Rectal smooth muscle tissue (tissue), 1 donor: Measurements from ENCODE around the gene FGF14.

Experiments used
- H3K27ac ChIP-seq: one replicate; pipeline ENCODE4 v1.7.0; 2013; ENCODE audit warnings: low read depth, low read length, inconsistent platforms
- H3K27me3 ChIP-seq: one replicate; pipeline ENCODE4 v1.7.0; 2013; ENCODE audit warnings: low read length; ENCODE audit not compliant: control insufficient read depth, insufficient read depth
- H3K36me3 ChIP-seq: one replicate; pipeline ENCODE4 v1.7.0; 2013; ENCODE audit warnings: low read length; ENCODE audit not compliant: control insufficient read depth, insufficient read depth
- H3K4me1 ChIP-seq: one replicate; pipeline ENCODE4 v1.7.0; 2013; ENCODE audit warnings: low read length; ENCODE audit not compliant: control insufficient read depth, insufficient read depth
- H3K4me3 ChIP-seq: one replicate; pipeline ENCODE4 v1.7.0; 2013; ENCODE audit warnings: low read length
- H3K9ac ChIP-seq: one replicate; pipeline ENCODE4 v1.7.0; 2013; ENCODE audit warnings: low read length

The FGF14 gene

GRCh38 chr13:102261809-102262208 lies 140.0 kb downstream of the FGF14 start:
- H3K4me3 ChIP-seq: no peak overlapping the region
- H3K9ac ChIP-seq: no peak overlapping the region
- H3K27me3 ChIP-seq: no peaks in the 10 kb centered on the region
- H3K4me1 ChIP-seq: no peaks in the 10 kb centered on the region
- H3K36me3 ChIP-seq: no peaks in the 10 kb centered on the region
- H3K27ac ChIP-seq: no peak overlapping the region

- H3K27me3 ChIP-seq: no peaks in the 10 kb centered on the region
- no peaks in the 10 kb centered on the region for H3K36me3 ChIP-seq
- no peak overlapping the region for H3K9ac ChIP-seq
- H3K4me1 ChIP-seq: no peaks in the 10 kb centered on the region
- no peak overlapping the region for H3K4me3 ChIP-seq
- H3K27ac ChIP-seq: no peak overlapping the region
These were observed 140.5 kb downstream of the FGF14 start for GRCh38 chr13:102261316-102261715.

DNA sequence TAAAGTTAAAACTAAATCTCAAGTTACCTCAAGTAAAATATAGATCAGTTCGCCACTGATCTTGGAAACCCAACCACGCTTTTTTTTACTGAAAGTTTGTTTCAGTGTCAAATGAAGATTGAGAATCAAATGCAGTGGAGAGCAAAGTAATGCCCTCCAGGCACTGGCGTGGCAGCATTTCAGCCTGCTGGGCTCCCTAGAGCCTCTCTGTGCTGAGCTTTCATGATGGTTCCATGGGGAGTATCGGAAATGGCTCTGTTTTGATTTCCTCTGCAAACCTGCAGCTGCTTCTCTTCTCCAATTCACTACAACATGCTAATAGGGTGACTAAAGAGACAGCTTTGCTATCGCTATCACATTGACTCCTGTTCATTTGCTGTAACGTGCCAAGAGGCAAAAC lies 141.6 kb downstream of the FGF14 start:
- no peaks in the 10 kb centered on the region for H3K36me3 ChIP-seq
- H3K4me1 ChIP-seq: no peaks in the 10 kb centered on the region
- no peak overlapping the region for H3K4me3 ChIP-seq
- no peaks in the 10 kb centered on the region for H3K27me3 ChIP-seq
- H3K27ac ChIP-seq: no peak overlapping the region
- H3K9ac ChIP-seq: no peak overlapping the region

GRCh38 chr13:102255409-102255808 lies 146.4 kb downstream of the FGF14 start:
- Histone ChIP-seq H3K27ac (no peak overlapping the region), H3K9ac (no peak overlapping the region), H3K27me3 (no peaks in the 10 kb centered on the region), H3K4me3 (no peak overlapping the region), H3K36me3 (no peaks in the 10 kb centered on the region), H3K4me1 (no peaks in the 10 kb centered on the region)

DNA sequence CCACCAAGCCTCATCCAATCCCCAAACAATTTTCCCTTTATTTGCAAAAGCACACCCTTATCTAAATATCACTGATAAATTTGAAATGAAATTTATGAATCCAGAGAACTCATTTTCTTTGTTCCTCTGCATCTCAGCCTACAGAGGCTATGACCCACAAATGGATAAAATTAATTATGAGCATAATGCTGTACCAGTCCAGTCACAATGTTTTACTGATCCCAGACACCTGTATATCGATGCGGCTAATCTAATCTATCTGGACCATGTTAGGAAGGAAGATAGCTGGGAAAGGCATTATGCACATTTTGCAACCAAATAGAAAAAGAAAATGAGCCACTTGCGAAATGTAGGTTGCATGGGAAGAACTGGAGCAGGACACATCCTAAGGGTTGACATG lies 150.0 kb downstream of the FGF14 start:
- Histone ChIP-seq H3K4me3 (no peak overlapping the region), H3K9ac (no peak overlapping the region), H3K27me3 (no peaks in the 10 kb centered on the region), H3K36me3 (no peaks in the 10 kb centered on the region), H3K27ac (no peak overlapping the region), H3K4me1 (no peaks in the 10 kb centered on the region)

GRCh38 chr13:102250448-102250847 lies 151.4 kb downstream of the FGF14 start:
- Histone ChIP-seq H3K27ac (no peak overlapping the region), H3K27me3 (no peaks in the 10 kb centered on the region), H3K9ac (no peak overlapping the region), H3K4me1 (no peaks in the 10 kb centered on the region), H3K4me3 (no peak overlapping the region), H3K36me3 (no peaks in the 10 kb centered on the region)

DNA sequence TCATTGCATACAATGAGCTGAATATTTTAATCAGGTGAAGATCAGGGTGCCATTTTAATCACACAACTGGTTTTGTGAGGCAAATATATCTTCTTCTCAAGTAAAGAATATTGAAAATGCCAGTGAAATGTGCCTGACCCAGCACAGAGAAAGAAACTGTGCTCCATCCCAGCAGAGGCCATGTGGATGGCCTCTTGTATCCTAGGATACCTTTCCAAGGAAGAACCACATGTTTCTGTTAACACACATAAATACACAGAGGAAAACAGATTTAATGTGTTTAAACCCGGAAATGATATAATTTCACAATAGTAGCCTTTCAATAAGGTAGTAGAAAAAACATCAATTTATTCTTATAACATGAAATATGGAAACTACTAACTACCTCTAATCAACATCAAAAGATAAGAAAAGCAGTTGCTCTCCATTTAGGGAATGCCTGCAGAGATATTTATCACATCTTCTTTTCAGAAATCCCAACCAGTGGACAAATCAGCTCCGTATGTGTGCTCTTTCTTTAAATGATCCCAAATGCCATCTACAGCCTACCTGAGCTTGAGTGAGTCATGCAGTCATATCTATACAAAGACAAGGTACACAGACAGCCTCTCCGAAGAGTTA lies 157.1 kb downstream of the FGF14 start:
- H3K36me3 ChIP-seq: no peaks in the 10 kb centered on the region
- H3K27me3 ChIP-seq: no peaks in the 10 kb centered on the region
- H3K4me3 ChIP-seq: no peak overlapping the region
- H3K27ac ChIP-seq: no peak overlapping the region
- H3K4me1 ChIP-seq: no peaks in the 10 kb centered on the region
- H3K9ac ChIP-seq: no peak overlapping the region

DNA sequence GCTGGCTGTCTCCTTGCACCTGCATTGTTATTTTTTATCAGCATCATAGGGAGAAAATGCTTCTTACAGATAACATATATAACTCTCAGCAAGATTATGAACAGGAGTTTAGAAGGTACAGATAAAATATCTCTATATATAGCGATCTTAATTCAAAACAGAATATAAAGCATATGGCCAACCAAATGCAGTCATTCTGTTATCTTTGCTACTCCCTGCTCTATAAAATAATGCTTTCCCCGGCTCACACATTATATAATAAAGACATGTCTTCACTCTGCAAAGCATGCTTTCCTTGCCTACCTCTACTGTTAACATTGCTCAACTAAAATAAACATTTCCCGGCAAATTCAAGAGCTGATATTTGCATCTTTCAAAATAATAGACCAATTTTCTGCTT lies 161.7 kb downstream of the FGF14 start:
- H3K36me3 ChIP-seq: no peaks in the 10 kb centered on the region
- H3K27ac ChIP-seq: no peak overlapping the region
- no peak overlapping the region for H3K4me3 ChIP-seq
- H3K4me1 ChIP-seq: no peaks in the 10 kb centered on the region
- H3K27me3 ChIP-seq: no peaks in the 10 kb centered on the region
- no peak overlapping the region for H3K9ac ChIP-seq

GRCh38 chr13:102237230-102237629 lies 164.6 kb downstream of the FGF14 start:
- no peaks in the 10 kb centered on the region for H3K36me3 ChIP-seq
- H3K27ac ChIP-seq: no peak overlapping the region
- no peaks in the 10 kb centered on the region for H3K27me3 ChIP-seq
- no peak overlapping the region for H3K4me3 ChIP-seq
- no peak overlapping the region for H3K9ac ChIP-seq
- H3K4me1 ChIP-seq: no peaks in the 10 kb centered on the region

GRCh38 chr13:102236830-102237229 lies 165.0 kb downstream of the FGF14 start:
- Histone ChIP-seq H3K4me1 (no peaks in the 10 kb centered on the region), H3K36me3 (no peaks in the 10 kb centered on the region), H3K4me3 (no peak overlapping the region), H3K27me3 (no peaks in the 10 kb centered on the region), H3K27ac (no peak overlapping the region), H3K9ac (no peak overlapping the region)

DNA sequence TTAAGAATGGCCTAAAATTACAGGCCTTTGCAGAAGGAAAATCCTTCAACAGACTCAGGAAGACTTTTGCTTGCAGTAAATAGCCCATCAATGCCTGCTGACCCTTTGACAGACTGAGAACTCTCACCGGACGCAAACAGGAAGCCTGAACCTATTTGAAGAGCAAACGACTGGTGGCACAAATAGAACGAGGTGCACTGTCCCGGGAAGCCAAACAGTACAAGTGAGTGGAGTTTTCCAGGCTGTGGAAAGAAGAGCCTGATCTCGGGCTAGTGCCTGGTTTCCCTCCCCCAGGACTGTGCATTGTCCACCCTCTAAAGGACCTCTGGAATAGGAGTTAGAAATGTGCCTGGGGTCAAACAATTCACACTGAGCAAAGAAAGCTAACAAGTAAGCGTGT lies 165.5 kb downstream of the FGF14 start:
- Histone ChIP-seq H3K4me3 (no peak overlapping the region), H3K36me3 (no peaks in the 10 kb centered on the region), H3K27me3 (no peaks in the 10 kb centered on the region), H3K9ac (no peak overlapping the region), H3K27ac (no peak overlapping the region), H3K4me1 (no peaks in the 10 kb centered on the region)

DNA sequence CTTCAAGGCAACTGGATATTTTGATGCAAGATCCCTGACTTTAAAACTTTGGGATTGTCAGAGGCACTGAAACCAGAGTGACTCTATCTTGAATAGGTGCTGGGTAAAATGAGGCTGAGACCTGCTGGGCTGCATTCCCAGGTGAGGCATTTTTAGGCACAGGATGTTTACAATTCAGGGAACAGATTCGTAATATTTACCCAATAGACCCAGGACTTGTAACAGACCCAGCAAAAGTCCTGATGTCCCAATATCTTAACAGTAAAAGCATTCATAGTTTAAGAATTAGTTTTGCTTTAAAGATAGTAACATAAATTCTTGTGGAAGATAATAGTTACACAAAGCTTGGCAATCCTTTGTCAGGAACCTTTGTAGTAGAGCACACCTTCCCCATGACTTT lies 166.2 kb downstream of the FGF14 start:
- Histone ChIP-seq H3K36me3 (no peaks in the 10 kb centered on the region), H3K27ac (no peak overlapping the region), H3K4me1 (no peaks in the 10 kb centered on the region), H3K4me3 (no peak overlapping the region), H3K9ac (no peak overlapping the region), H3K27me3 (no peaks in the 10 kb centered on the region)

DNA sequence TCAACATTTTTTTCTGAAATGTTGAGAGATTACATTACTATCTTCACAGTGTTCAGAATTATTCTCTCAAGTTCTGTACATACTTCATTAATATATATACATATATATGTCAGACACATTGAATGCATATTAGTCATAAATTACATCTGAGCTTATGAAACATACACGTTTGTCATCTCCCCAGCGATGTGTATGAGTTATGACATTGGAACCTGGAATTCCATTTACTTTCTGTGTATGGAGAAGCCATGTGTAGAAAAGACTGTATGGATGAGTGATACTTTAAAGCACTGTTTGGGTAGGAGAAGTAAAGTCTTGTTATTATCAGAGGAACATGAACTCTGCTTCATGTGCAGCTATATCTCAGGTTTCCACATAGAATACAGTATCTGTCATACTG lies 167.2 kb downstream of the FGF14 start:
- no peak overlapping the region for H3K9ac ChIP-seq
- H3K4me1 ChIP-seq: no peaks in the 10 kb centered on the region
- no peaks in the 10 kb centered on the region for H3K27me3 ChIP-seq
- no peak overlapping the region for H3K4me3 ChIP-seq
- H3K36me3 ChIP-seq: no peaks in the 10 kb centered on the region
- H3K27ac ChIP-seq: no peak overlapping the region
